Rectal smooth muscle tissue (tissue), 1 donor: ENCODE data around the gene TSHZ2.

Experiments used
- H3K27ac ChIP-seq: one replicate; pipeline ENCODE4 v1.7.0; 2013; ENCODE audit warnings: low read depth, low read length, inconsistent platforms
- H3K27me3 ChIP-seq: one replicate; pipeline ENCODE4 v1.7.0; 2013; ENCODE audit warnings: low read length; ENCODE audit not compliant: control insufficient read depth, insufficient read depth
- H3K36me3 ChIP-seq: one replicate; pipeline ENCODE4 v1.7.0; 2013; ENCODE audit warnings: low read length; ENCODE audit not compliant: control insufficient read depth, insufficient read depth
- H3K4me1 ChIP-seq: one replicate; pipeline ENCODE4 v1.7.0; 2013; ENCODE audit warnings: low read length; ENCODE audit not compliant: control insufficient read depth, insufficient read depth
- H3K4me3 ChIP-seq: one replicate; pipeline ENCODE4 v1.7.0; 2013; ENCODE audit warnings: low read length
- H3K9ac ChIP-seq: one replicate; pipeline ENCODE4 v1.7.0; 2013; ENCODE audit warnings: low read length

Gene TSHZ2

GRCh38 chr20:53126185-53126584, 154.0 kb downstream of the TSHZ2 start:
- no peaks in the 10 kb centered on the region for H3K27me3 ChIP-seq
- no peaks in the 10 kb centered on the region for H3K4me1 ChIP-seq
- H3K4me3 ChIP-seq: no peak overlapping the region
- H3K36me3 ChIP-seq: no peaks in the 10 kb centered on the region
- no peak overlapping the region for H3K9ac ChIP-seq
- no peak overlapping the region for H3K27ac ChIP-seq

- Histone ChIP-seq H3K27me3 (no peaks in the 10 kb centered on the region), H3K4me1 (no peaks in the 10 kb centered on the region), H3K36me3 (no peaks in the 10 kb centered on the region), H3K9ac (no peak overlapping the region), H3K4me3 (no peak overlapping the region), H3K27ac (no peak overlapping the region)
Measured at GRCh38 chr20:53127027-53127426, 154.9 kb downstream of the TSHZ2 start.

- Histone ChIP-seq H3K9ac (no peak overlapping the region), H3K4me3 (no peak overlapping the region), H3K27ac (no peak overlapping the region), H3K27me3 (no peaks in the 10 kb centered on the region), H3K4me1 (no peaks in the 10 kb centered on the region), H3K36me3 (no peaks in the 10 kb centered on the region)
Measured at GRCh38 chr20:53128004-53128403, 155.8 kb downstream of the TSHZ2 start.

GRCh38 chr20:53129563-53129962, 157.4 kb downstream of the TSHZ2 start:
- no peak overlapping the region for H3K9ac ChIP-seq

GRCh38 chr20:53130795-53131194, 158.6 kb downstream of the TSHZ2 start:
- Histone ChIP-seq H3K4me3 (no peak overlapping the region), H3K9ac (no peak overlapping the region), H3K4me1 (no peaks in the 10 kb centered on the region), H3K27me3 (no peaks in the 10 kb centered on the region), H3K27ac (no peak overlapping the region), H3K36me3 (no peaks in the 10 kb centered on the region)

More at GRCh38 chr20:53129563-53129962, 157.4 kb downstream of the TSHZ2 start:
- no peak overlapping the region for H3K27ac ChIP-seq
- no peaks in the 10 kb centered on the region for H3K4me1 ChIP-seq
- no peak overlapping the region for H3K4me3 ChIP-seq
- no peaks in the 10 kb centered on the region for H3K36me3 ChIP-seq
- H3K27me3 ChIP-seq: no peaks in the 10 kb centered on the region

- Histone ChIP-seq H3K27me3 (no peaks in the 10 kb centered on the region), H3K4me1 (no peaks in the 10 kb centered on the region), H3K27ac (no peak overlapping the region), H3K36me3 (no peaks in the 10 kb centered on the region), H3K4me3 (no peak overlapping the region), H3K9ac (no peak overlapping the region)
Measured at GRCh38 chr20:53133125-53133524, 161.0 kb downstream of the TSHZ2 start.

GRCh38 chr20:53133628-53134027, 161.5 kb downstream of the TSHZ2 start:
- H3K9ac ChIP-seq: no peak overlapping the region
- H3K4me3 ChIP-seq: no peak overlapping the region
- H3K27me3 ChIP-seq: no peaks in the 10 kb centered on the region
- H3K27ac ChIP-seq: no peak overlapping the region
- H3K36me3 ChIP-seq: no peaks in the 10 kb centered on the region
- H3K4me1 ChIP-seq: no peaks in the 10 kb centered on the region

GRCh38 chr20:53136473-53136872, 164.3 kb downstream of the TSHZ2 start:
- Histone ChIP-seq H3K27me3 (no peaks in the 10 kb centered on the region), H3K27ac (no peak overlapping the region), H3K9ac (no peak overlapping the region), H3K36me3 (no peaks in the 10 kb centered on the region), H3K4me3 (no peak overlapping the region), H3K4me1 (no peaks in the 10 kb centered on the region)

- H3K4me3 ChIP-seq: no peak overlapping the region
- no peaks in the 10 kb centered on the region for H3K4me1 ChIP-seq
- H3K27ac ChIP-seq: no peak overlapping the region
- no peaks in the 10 kb centered on the region for H3K27me3 ChIP-seq
- H3K36me3 ChIP-seq: no peaks in the 10 kb centered on the region
- H3K9ac ChIP-seq: no peak overlapping the region
Measured at GRCh38 chr20:53138454-53139262, 166.5 kb downstream of the TSHZ2 start.

GRCh38 chr20:53141201-53142050, 169.3 kb downstream of the TSHZ2 start:
- Histone ChIP-seq H3K27me3 (no peaks in the 10 kb centered on the region), H3K9ac (no peak overlapping the region), H3K27ac (no peak overlapping the region), H3K4me3 (no peak overlapping the region), H3K4me1 (no peaks in the 10 kb centered on the region), H3K36me3 (no peaks in the 10 kb centered on the region)

- Histone ChIP-seq H3K36me3 (no peaks in the 10 kb centered on the region), H3K9ac (no peak overlapping the region), H3K4me3 (no peak overlapping the region), H3K4me1 (no peaks in the 10 kb centered on the region), H3K27me3 (no peaks in the 10 kb centered on the region), H3K27ac (no peak overlapping the region)
Measured at GRCh38 chr20:53142225-53143127, 170.3 kb downstream of the TSHZ2 start.
